OCI-LY3 (cell line): Measurements from ENCODE around the gene CLMP.

Source experiments
- CTCF ChIP-seq: fragments of 200-600, 300-600 bp; sonication (generic); IDR thresholded peaks from 2 replicates; pipeline ENCODE4 v1.5.1; 2014; ENCODE audit warnings: antibody characterized with exemption, low read length, low read depth
- EZH2phosphoT487 ChIP-seq: fragments of 200-600 bp; shearing (Covaris generic); IDR thresholded peaks from 2 replicates; pipeline ENCODE4 v1.6.1; 2018; ENCODE audit warnings: antibody characterized with exemption, mixed run types, low read depth

DNA sequence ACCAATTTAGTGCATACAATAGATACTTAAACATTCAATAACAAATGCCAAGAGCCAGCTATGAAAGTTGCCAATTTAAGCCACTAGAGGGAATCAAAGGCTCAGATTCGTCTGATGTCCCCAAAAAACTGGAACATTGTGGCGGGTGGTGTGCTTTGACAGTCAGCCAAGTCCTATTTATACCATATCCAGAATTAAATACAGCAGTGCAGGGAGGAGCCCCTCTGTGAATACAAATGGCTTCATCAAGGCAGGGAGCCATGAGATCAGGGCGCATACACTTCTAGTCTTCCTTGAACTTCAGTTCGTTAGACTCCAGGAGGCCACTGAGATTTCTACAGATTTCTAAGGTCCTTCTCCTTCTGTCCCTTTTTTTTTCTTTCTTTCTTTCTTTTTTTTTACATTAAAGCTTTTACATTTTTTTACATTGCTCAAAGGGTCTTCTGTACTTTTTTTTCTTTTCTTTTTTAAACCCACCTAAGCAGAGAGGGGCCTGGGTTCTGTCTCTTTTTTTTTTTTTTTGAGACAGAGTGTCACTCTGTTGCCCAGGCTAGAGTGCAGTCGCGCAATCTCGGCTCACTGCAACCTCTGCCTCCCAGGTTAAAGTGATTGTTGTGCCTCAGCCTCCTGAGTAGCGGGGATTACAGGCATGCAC is 91.6 kb downstream of the CLMP start:
- TF ChIP-seq CTCF: peak; percentile 70
- no peak for TF ChIP-seq EZH2phosphoT487
